H9 (cell line): ENCODE data around the gene HP1BP3. TPM values are rescaled to one million over a fixed set of nuclear protein-coding genes. Genes with fewer than 3 reads are reported as not detected.

Experiments
- DNase-seq: peaks from one replicate; pipeline ENCODE4 v3.0.0-alpha.2; 2017
- H2AFZ ChIP-seq: one replicate; pipeline ENCODE4 v1.6.1; 2013; ENCODE audit warnings: mild to moderate bottlenecking, low read length, control low read depth, moderate library complexity
- H2AK5ac ChIP-seq: 2 replicates; pipeline ENCODE4 v1.6.1; 2013; ENCODE audit warnings: low read length, control low read depth, mixed read lengths; ENCODE audit not compliant: insufficient read length
- H2BK120ac ChIP-seq: one replicate; pipeline ENCODE4 v1.6.1; 2013; ENCODE audit warnings: low read depth, mild to moderate bottlenecking, low read length, control low read depth, inconsistent platforms; ENCODE audit not compliant: poor library complexity, severe bottlenecking
- H2BK12ac ChIP-seq: 2 replicates; pipeline ENCODE4 v1.6.1; 2013; ENCODE audit warnings: low read length, control low read depth, mixed read lengths, low read depth; ENCODE audit not compliant: insufficient read length
- H2BK15ac ChIP-seq: 2 replicates; pipeline ENCODE4 v1.6.1; 2013; ENCODE audit warnings: low read depth, low read length, control low read depth
- H2BK20ac ChIP-seq: one replicate; pipeline ENCODE4 v1.6.1; 2013; ENCODE audit warnings: low read depth, mild to moderate bottlenecking, low read length, control low read depth, inconsistent platforms; ENCODE audit not compliant: poor library complexity, severe bottlenecking
- H2BK5ac ChIP-seq: 2 replicates; pipeline ENCODE4 v1.6.1; 2013; ENCODE audit warnings: low read length, control low read depth, mixed read lengths; ENCODE audit not compliant: insufficient read length
- H3K14ac ChIP-seq: 2 replicates; pipeline ENCODE4 v1.6.1; 2013; ENCODE audit warnings: low read length, control low read depth; ENCODE audit not compliant: insufficient read depth
- H3K18ac ChIP-seq: 2 replicates; pipeline ENCODE4 v1.6.1; 2013; ENCODE audit warnings: low read depth, mild to moderate bottlenecking, mixed read lengths, low read length, control low read depth; ENCODE audit not compliant: insufficient read length
- H3K23ac ChIP-seq: 2 replicates; pipeline ENCODE4 v1.6.1; 2013; ENCODE audit warnings: low read length, control low read depth, mixed read lengths, low read depth; ENCODE audit not compliant: insufficient read length
- H3K23me2 ChIP-seq: 2 replicates; pipeline ENCODE4 v1.6.1; 2013; ENCODE audit warnings: low read depth, mild to moderate bottlenecking, mixed read lengths, low read length, control low read depth; ENCODE audit not compliant: insufficient read length, poor library complexity, severe bottlenecking
- H3K27ac ChIP-seq: 2 replicates; pipeline ENCODE4 v1.5.1; 2013; ENCODE audit warnings: low read length, control low read depth, mixed read lengths, low read depth; ENCODE audit not compliant: insufficient read length
- H3K27me3 ChIP-seq: 2 replicates; pipeline ENCODE4 v1.6.1; 2013; ENCODE audit warnings: low read length, control low read depth, inconsistent platforms; ENCODE audit not compliant: insufficient read depth
- H3K4ac ChIP-seq: 2 replicates; pipeline ENCODE4 v1.6.1; 2013; ENCODE audit warnings: low read depth, mild to moderate bottlenecking, control low read depth, inconsistent platforms, low read length, moderate library complexity
- H3K4me1 ChIP-seq: 2 replicates; pipeline ENCODE4 v1.6.1; 2013; ENCODE audit warnings: low read length, control low read depth, inconsistent platforms; ENCODE audit not compliant: insufficient read depth
- H3K4me2 ChIP-seq: 2 replicates; pipeline ENCODE4 v1.6.1; 2013; ENCODE audit warnings: low read length, control low read depth, mixed read lengths; ENCODE audit not compliant: insufficient read length, insufficient read depth
- H3K56ac ChIP-seq: 2 replicates; pipeline ENCODE4 v1.6.1; 2013; ENCODE audit warnings: low read depth, mild to moderate bottlenecking, mixed read lengths, low read length, control low read depth; ENCODE audit not compliant: insufficient read length
- H3K79me1 ChIP-seq: 2 replicates; pipeline ENCODE4 v1.6.1; 2013; ENCODE audit warnings: low read depth, mild to moderate bottlenecking, moderate library complexity, low read length, control low read depth, inconsistent platforms; ENCODE audit not compliant: insufficient read depth, poor library complexity, severe bottlenecking
- H3K79me2 ChIP-seq: 2 replicates; pipeline ENCODE4 v1.6.1; 2013; ENCODE audit warnings: low read length, control low read depth, inconsistent platforms; ENCODE audit not compliant: insufficient read depth
- H3K9ac ChIP-seq: 2 replicates; pipeline ENCODE4 v1.6.1; 2013; ENCODE audit warnings: low read length, control low read depth, mixed read lengths; ENCODE audit not compliant: insufficient read length; ENCODE audit errors: extremely low read depth
- H3K9me3 ChIP-seq: one replicate; pipeline ENCODE4 v1.6.1; 2013; ENCODE audit warnings: low read depth, low read length, inconsistent platforms; ENCODE audit not compliant: control insufficient read depth
- H3T11ph ChIP-seq: one replicate; pipeline ENCODE4 v1.6.1; 2013; ENCODE audit warnings: mild to moderate bottlenecking, low read length, control low read depth, inconsistent platforms
- H4K20me1 ChIP-seq: one replicate; pipeline ENCODE4 v1.6.1; 2013; ENCODE audit not compliant: control insufficient read depth, insufficient read length, insufficient read depth
- H4K5ac ChIP-seq: 2 replicates; pipeline ENCODE4 v1.6.1; 2013; ENCODE audit warnings: low read depth, mild to moderate bottlenecking, mixed read lengths, low read length, control low read depth; ENCODE audit not compliant: insufficient read length
- H4K8ac ChIP-seq: replicated peaks from 2 replicates; pipeline ENCODE4 v1.6.1; 2013; ENCODE audit warnings: low read length, control low read depth, mixed read lengths, low read depth; ENCODE audit not compliant: insufficient read length
- H4K91ac ChIP-seq: 2 replicates; pipeline ENCODE4 v1.6.1; 2013; ENCODE audit warnings: low read depth, mild to moderate bottlenecking, moderate library complexity, mixed read lengths, low read length, control low read depth; ENCODE audit not compliant: insufficient read length
- H3K27ac Mint-ChIP-seq, 3 experiments: 2 replicates in 2 of 3; 3 replicates in 1 of 3; pipeline ENCODE4 v1.8.0; 2020 to 2021; ENCODE audit warnings: mixed read lengths in 3 of 3, mild to moderate bottlenecking in 1 of 3, moderate library complexity in 1 of 3
- H3K27me3 Mint-ChIP-seq: 2 replicates; pipeline ENCODE4 v1.8.0; 2021; ENCODE audit warnings: low read depth, mild to moderate bottlenecking, moderate library complexity, mixed read lengths
- H3K36me3 Mint-ChIP-seq, 3 experiments: 2 replicates in 2 of 3; 3 replicates in 1 of 3; pipeline ENCODE4 v1.8.0; 2020 to 2021; ENCODE audit warnings: low read depth in 3 of 3, mixed read lengths in 3 of 3; ENCODE audit not compliant: insufficient read depth in 1 of 3
- H3K4me1 Mint-ChIP-seq, 2 experiments: 2 replicates each; pipeline ENCODE4 v1.8.0; 2020; ENCODE audit warnings: mixed read lengths in 2 of 2
- H3K4me3 Mint-ChIP-seq, 2 experiments: 2 replicates in 1 of 2; 3 replicates in 1 of 2; pipeline ENCODE4 v1.8.0; 2020 to 2021; ENCODE audit warnings: mild to moderate bottlenecking in 2 of 2, mixed read lengths in 2 of 2, moderate library complexity in 1 of 2
- H3K9me3 Mint-ChIP-seq, 2 experiments: 2 replicates in 1 of 2; 3 replicates in 1 of 2; pipeline ENCODE4 v1.8.0; 2020; ENCODE audit warnings: mild to moderate bottlenecking in 2 of 2, mixed read lengths in 2 of 2, moderate library complexity in 1 of 2
- CTCF ChIP-seq: fragments of 200-600 bp; sonication (generic); conservative IDR thresholded peaks from 3 replicates; pipeline ENCODE4 v1.8.0; 2021; ENCODE audit warnings: antibody characterized with exemption, mild to moderate bottlenecking
- WGBS: extraction: QIAGEN DNeasy Blood & Tissue Kit; methylation state at CpG from one replicate; pipeline ENCODE4 v1.1.7; 2013; ENCODE audit warnings: missing lambda C conversion rate, low lambda C conversion rate, mixed read lengths; ENCODE audit not compliant: insufficient read length; ENCODE audit errors: extremely low coverage; 5-methylcytosine and 5-hydroxymethylcytosine counted together
- total RNA-seq: library from RNA; stranded (reverse); gene quantifications from 2 replicates; pipeline ENCODE4 v1.2.1, GENCODE V29; 2021

Gene HP1BP3
- total RNA-seq, 1 experiment from 2014 or later: 127 TPM

DNA sequence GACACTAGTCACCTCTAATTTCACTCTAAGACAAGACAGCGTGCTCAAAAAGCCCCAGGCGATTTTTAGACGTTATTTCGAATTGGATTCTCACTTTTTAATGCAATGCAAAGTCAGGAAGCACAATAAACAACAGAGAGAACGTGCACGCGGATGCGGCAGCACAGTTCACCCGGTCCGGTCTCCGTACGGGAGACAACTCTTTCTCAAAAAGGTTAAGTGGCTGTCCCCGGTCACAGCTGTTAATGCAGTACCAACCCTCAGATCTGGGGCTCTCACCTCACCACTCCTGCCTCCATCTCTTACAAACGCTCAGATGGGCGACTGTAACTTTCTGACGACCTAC lies 1.2 kb downstream of the HP1BP3 start:
- H3K9ac ChIP-seq: peak overlapping the region; percentile 76
- H2BK12ac ChIP-seq: no peak overlapping the region
- WGBS: no CpG with 5 or more reads among the region's 16 CpGs
- no peaks in the 10 kb centered on the region for H3K9me3 ChIP-seq
- no peak overlapping the region for H3K56ac ChIP-seq
- no peak overlapping the region for H3K27ac ChIP-seq
- H3K18ac ChIP-seq: peak overlapping the region; percentile 71
- H4K8ac ChIP-seq: no peak overlapping the region
- Mint-ChIP-seq H3K9me3 (no peaks in the 10 kb centered on the region; a peak in 1 of 5 replicates), H3K4me1 (peaks cover 25 to 28% of the 10 kb centered on the region in 2 experiments), H3K27me3 (0 out of 2 replicates have a peak, but pooled peaks cover 2% of the 10 kb centered on the region), H3K36me3 (peaks cover 3 to 5% (median 4%) of the 10 kb centered on the region in 3 experiments; a peak in 5 of 7 replicates), H3K27ac (peak overlapping the region; percentile 95 to 98 (median 98)), H3K4me3 (peak overlapping the region; percentile 99 to 100)
- H2BK15ac ChIP-seq: no peak overlapping the region
- no peak overlapping the region for H2BK120ac ChIP-seq
- H3K27me3 ChIP-seq: no peaks in the 10 kb centered on the region
- H3K79me1 ChIP-seq: peaks cover 10% of the 10 kb centered on the region
- H2AFZ ChIP-seq: no peak overlapping the region
- H4K91ac ChIP-seq: no peak overlapping the region
- H2AK5ac ChIP-seq: no peak overlapping the region
- peaks cover 19% of the 10 kb centered on the region for H3K79me2 ChIP-seq
- no peak overlapping the region for H4K5ac ChIP-seq
- TF ChIP-seq CTCF: no peak
- H3K14ac ChIP-seq: peak overlapping the region; percentile 93
- no peak overlapping the region for H3K4ac ChIP-seq
- peak overlapping the region; percentile 76 for H3K4me2 ChIP-seq
- no peak overlapping the region for H3K23ac ChIP-seq
- H4K20me1 ChIP-seq: no peaks in the 10 kb centered on the region
- no peak overlapping the region for H3T11ph ChIP-seq
- H2BK5ac ChIP-seq: no peak overlapping the region
- no peaks in the 10 kb centered on the region for H3K4me1 ChIP-seq
- DNase-seq: no peak
- H3K23me2 ChIP-seq: peaks cover 8% of the 10 kb centered on the region
- no peak overlapping the region for H2BK20ac ChIP-seq
